HL-60 (cell line): ENCODE measurements around the gene ZCWPW1.

Experiments
- GABPA ChIP-seq: IDR thresholded peaks from 2 replicates; pipeline ENCODE4 v1.6.1; 2012; ENCODE audit warnings: low read depth
- POLR2AphosphoS5 ChIP-seq: IDR thresholded peaks from 2 replicates; pipeline ENCODE4 v1.6.1; 2012; ENCODE audit warnings: low read depth
- REST ChIP-seq: IDR thresholded peaks from 2 replicates; pipeline ENCODE4 v1.6.1; 2012; ENCODE audit warnings: low read depth; ENCODE audit not compliant: insufficient replicate concordance
- TF ChIP-seq, protein P1 (sequence below): IDR thresholded peaks from one replicate; pipeline ENCODE4 v1.5.1; 2011; ENCODE audit warnings: low read length, control low read depth, inconsistent platforms; ENCODE audit not compliant: insufficient read depth

DNA sequence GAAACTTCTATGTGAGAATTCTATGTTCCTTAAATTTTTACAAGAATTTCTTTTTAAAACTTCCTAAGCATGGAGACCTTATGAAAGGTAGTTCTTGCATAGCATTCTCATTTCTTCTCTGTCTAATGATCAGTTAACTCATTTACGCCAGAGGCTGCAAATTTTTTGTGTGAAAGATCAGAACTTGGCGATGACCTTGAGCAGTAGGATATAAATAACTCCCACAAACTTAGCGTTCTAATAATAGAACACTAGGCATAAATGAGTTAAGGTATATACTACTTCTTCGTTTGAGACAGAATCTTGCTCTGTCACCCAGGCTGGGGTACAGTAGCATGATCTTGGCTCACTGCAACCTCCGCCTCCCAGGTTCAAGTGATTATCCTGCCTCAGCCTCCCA, 41.6 kb downstream of the ZCWPW1 start:
- TF ChIP-seq, protein P1, sequence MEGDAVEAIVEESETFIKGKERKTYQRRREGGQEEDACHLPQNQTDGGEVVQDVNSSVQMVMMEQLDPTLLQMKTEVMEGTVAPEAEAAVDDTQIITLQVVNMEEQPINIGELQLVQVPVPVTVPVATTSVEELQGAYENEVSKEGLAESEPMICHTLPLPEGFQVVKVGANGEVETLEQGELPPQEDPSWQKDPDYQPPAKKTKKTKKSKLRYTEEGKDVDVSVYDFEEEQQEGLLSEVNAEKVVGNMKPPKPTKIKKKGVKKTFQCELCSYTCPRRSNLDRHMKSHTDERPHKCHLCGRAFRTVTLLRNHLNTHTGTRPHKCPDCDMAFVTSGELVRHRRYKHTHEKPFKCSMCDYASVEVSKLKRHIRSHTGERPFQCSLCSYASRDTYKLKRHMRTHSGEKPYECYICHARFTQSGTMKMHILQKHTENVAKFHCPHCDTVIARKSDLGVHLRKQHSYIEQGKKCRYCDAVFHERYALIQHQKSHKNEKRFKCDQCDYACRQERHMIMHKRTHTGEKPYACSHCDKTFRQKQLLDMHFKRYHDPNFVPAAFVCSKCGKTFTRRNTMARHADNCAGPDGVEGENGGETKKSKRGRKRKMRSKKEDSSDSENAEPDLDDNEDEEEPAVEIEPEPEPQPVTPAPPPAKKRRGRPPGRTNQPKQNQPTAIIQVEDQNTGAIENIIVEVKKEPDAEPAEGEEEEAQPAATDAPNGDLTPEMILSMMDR, result no peak
- TF ChIP-seq REST (no peak), GABPA (no peak), POLR2AphosphoS5 (no peak)
